ENCODE data around the gene TMTC3.

The TMTC3 gene

DNA sequence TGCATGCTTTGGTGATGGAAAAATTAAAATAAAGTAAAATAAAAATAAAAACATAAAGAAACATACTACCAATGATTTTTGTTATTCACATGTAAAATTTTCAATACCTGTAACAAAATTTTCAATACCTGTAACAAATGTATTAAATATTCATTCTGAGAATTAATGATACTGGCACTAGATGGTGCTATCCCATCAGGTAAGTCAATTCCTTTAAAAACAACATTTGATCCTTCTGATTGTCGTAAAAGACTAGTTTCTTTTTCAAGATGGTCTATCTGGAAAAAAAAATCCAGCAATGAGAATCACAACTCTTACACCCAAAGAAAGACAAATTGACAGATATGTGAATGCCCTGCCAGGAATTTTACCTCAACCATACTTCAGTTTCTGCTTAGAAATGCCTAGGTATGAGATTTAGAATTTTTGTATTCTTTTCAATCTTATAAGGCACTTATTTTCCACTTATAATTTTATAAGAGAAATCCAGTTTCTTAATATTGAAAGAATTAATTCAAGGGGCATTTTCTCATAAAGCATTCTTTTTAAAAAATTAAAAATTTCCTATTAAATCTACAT lies 30.9 kb upstream of the TMTC3 start:
- Histone ChIP-seq H3K4me1 (ENCODE audit: low read depth, poor library complexity, severe bottlenecking) (peaks cover 9% of the 10 kb centered on the region), H3K27ac (no peak overlapping the region), H3K79me2 (ENCODE audit: insufficient read depth, low read depth) (no peaks in the 10 kb centered on the region), H3K4me2 (peak overlapping the region; percentile 71; the same call in 1 of the 2 replicates), H3K9ac (no peak overlapping the region), H4K20me1 (ENCODE audit: insufficient read depth) (no peaks in the 10 kb centered on the region), H3K27me3 (ENCODE audit: insufficient read depth, low read depth) (no peaks in the 10 kb centered on the region), H3K36me3 (ENCODE audit: insufficient read depth) (no peaks in the 10 kb centered on the region), H3K4me3 (IDR thresholded peaks at IDR 0.05; ENCODE audit: insufficient read depth, low read depth, low read length) (no peak overlapping the region), H2AFZ (ENCODE audit: low read depth) (peak overlapping the region; percentile 34; the same call in 1 of the 2 replicates)
- TF ChIP-seq, protein P1, sequence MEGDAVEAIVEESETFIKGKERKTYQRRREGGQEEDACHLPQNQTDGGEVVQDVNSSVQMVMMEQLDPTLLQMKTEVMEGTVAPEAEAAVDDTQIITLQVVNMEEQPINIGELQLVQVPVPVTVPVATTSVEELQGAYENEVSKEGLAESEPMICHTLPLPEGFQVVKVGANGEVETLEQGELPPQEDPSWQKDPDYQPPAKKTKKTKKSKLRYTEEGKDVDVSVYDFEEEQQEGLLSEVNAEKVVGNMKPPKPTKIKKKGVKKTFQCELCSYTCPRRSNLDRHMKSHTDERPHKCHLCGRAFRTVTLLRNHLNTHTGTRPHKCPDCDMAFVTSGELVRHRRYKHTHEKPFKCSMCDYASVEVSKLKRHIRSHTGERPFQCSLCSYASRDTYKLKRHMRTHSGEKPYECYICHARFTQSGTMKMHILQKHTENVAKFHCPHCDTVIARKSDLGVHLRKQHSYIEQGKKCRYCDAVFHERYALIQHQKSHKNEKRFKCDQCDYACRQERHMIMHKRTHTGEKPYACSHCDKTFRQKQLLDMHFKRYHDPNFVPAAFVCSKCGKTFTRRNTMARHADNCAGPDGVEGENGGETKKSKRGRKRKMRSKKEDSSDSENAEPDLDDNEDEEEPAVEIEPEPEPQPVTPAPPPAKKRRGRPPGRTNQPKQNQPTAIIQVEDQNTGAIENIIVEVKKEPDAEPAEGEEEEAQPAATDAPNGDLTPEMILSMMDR (conservative IDR thresholded peaks at IDR 0.05; ENCODE audit: low read depth, low read length), result peak; percentile 66

DNA sequence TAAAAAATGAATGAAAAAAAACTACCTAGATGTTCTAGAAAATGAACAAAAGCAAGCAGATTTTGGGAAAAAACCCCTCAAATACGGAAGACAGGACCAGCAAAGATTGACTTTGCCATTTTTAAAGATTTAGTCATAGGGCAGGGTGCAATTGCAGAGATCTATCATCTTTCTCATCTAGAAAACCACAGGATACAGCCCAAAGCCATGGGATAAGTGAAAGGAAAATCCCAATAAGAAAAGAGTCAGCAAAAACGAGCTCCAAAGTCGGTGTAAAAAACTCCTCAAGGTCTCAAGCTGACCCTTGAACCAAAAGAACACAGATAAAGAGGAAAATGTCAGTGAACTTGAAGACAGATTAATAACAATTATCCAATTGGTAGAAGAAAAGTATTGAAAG lies 28.2 kb upstream of the TMTC3 start:
- Histone ChIP-seq H3K4me2 (no peak overlapping the region), H3K79me2 (ENCODE audit: insufficient read depth, low read depth) (no peaks in the 10 kb centered on the region), H3K4me3 (IDR thresholded peaks at IDR 0.05; ENCODE audit: insufficient read depth, low read depth, low read length) (no peak overlapping the region), H3K27me3 (ENCODE audit: insufficient read depth, low read depth) (no peaks in the 10 kb centered on the region), H4K20me1 (ENCODE audit: insufficient read depth) (no peaks in the 10 kb centered on the region), H2AFZ (ENCODE audit: low read depth) (no peak overlapping the region), H3K4me1 (ENCODE audit: low read depth, poor library complexity, severe bottlenecking) (peaks cover 9% of the 10 kb centered on the region), H3K36me3 (ENCODE audit: insufficient read depth) (no peaks in the 10 kb centered on the region), H3K27ac (no peak overlapping the region), H3K9ac (no peak overlapping the region)
- TF ChIP-seq, protein P1 (conservative IDR thresholded peaks at IDR 0.05; ENCODE audit: low read depth, low read length), result no peak

DNA sequence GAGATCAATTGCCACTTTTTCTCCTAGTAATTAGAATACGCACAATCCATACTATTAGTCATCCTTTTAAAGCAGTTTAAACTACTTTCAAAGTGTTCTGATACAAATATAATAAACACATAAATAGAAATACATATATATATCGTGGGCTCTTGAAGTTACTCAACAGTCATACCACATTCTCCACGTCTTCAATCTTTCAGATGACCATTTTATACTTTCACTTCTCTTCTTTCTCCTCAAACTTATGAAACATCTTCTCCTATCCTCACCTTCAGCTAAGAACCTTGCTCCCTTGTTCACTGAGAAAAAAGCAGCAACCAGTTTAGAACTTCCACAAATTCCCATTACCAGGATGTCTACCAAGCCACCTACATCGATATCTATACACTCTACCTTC lies 19.4 kb upstream of the TMTC3 start:
- H3K4me1 ChIP-seq (ENCODE audit: low read depth, poor library complexity, severe bottlenecking), result no peaks in the 10 kb centered on the region
- H3K4me3 ChIP-seq (IDR thresholded peaks at IDR 0.05; ENCODE audit: insufficient read depth, low read depth, low read length), result no peak overlapping the region
- H3K79me2 ChIP-seq (ENCODE audit: insufficient read depth, low read depth), result no peaks in the 10 kb centered on the region
- H4K20me1 ChIP-seq (ENCODE audit: insufficient read depth), result no peaks in the 10 kb centered on the region
- H3K4me2 ChIP-seq, result no peak overlapping the region
- no peaks in the 10 kb centered on the region for H3K36me3 ChIP-seq (ENCODE audit: insufficient read depth)
- no peak overlapping the region for H2AFZ ChIP-seq (ENCODE audit: low read depth)
- no peak overlapping the region for H3K27ac ChIP-seq
- H3K9ac ChIP-seq, result no peak overlapping the region
- H3K27me3 ChIP-seq (ENCODE audit: insufficient read depth, low read depth), result no peaks in the 10 kb centered on the region
- TF ChIP-seq, protein P1 (conservative IDR thresholded peaks at IDR 0.05; ENCODE audit: low read depth, low read length), result no peak

DNA sequence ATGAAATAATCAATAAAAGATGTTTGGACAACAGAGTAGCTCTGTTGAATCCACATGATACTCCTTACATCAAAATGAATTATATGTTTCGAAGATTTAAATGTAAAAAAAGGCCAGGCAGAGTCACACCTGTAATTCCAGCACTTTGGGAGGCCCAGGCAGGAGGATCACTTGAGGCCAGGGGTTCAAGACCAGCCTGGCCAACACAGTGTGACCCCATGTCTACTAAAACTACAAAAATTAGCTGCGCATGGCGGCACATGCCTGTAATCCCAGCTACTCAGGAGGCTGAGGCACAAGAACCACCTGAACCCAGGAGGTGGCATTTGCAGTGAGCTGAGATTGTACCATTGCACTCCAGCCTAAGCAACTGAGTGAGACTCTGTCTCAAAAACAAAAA lies 15.0 kb upstream of the TMTC3 start:
- Histone ChIP-seq H3K9ac (no peak overlapping the region), H3K27ac (no peak overlapping the region), H3K79me2 (ENCODE audit: insufficient read depth, low read depth) (no peaks in the 10 kb centered on the region), H3K4me3 (IDR thresholded peaks at IDR 0.05; ENCODE audit: insufficient read depth, low read depth, low read length) (no peak overlapping the region), H3K27me3 (ENCODE audit: insufficient read depth, low read depth) (no peaks in the 10 kb centered on the region), H3K4me1 (ENCODE audit: low read depth, poor library complexity, severe bottlenecking) (peaks cover 4% of the 10 kb centered on the region), H4K20me1 (ENCODE audit: insufficient read depth) (no peaks in the 10 kb centered on the region), H3K36me3 (ENCODE audit: insufficient read depth) (no peaks in the 10 kb centered on the region; the same call in 1 of the 2 replicates), H2AFZ (ENCODE audit: low read depth) (no peak overlapping the region), H3K4me2 (no peak overlapping the region)
- TF ChIP-seq, protein P1 (conservative IDR thresholded peaks at IDR 0.05; ENCODE audit: low read depth, low read length), result no peak

All from KMS-11 (cell line).